HG03139 (cell line): ENCODE measurements around the gene ZBTB43.
"Not testable (repeated sequence)": the region's sequence is repeated elsewhere in the genome, so short reads cannot be mapped to it uniquely, and the experiment has no call there.

Source experiments
- ATAC-seq: cut with Tn5 transposase; IDR thresholded peaks from one replicate; pipeline ENCODE4 v1.9.1; 2021; ENCODE audit not compliant: unreplicated experiment

The ZBTB43 gene

DNA sequence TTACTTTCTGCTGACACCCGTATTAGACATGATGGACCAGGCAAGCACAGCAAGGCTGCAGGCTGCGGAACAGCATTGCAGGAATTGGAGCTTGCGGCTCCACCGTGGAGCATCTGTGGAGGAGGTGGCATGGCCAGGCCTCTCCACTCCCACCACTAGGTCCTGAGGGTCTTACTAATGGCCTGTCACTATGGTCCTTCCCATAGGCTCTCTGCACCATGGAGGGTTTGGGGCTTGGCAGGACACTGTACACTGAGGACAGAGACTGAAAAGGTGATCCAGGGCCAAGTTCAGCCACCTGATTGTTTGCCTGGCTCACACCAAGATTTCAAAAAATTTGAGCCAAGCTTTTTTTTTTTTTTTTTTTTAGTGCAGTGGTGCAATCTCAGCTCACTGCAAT is 14.3 kb upstream of the ZBTB43 start:
- no peak for ATAC-seq

DNA sequence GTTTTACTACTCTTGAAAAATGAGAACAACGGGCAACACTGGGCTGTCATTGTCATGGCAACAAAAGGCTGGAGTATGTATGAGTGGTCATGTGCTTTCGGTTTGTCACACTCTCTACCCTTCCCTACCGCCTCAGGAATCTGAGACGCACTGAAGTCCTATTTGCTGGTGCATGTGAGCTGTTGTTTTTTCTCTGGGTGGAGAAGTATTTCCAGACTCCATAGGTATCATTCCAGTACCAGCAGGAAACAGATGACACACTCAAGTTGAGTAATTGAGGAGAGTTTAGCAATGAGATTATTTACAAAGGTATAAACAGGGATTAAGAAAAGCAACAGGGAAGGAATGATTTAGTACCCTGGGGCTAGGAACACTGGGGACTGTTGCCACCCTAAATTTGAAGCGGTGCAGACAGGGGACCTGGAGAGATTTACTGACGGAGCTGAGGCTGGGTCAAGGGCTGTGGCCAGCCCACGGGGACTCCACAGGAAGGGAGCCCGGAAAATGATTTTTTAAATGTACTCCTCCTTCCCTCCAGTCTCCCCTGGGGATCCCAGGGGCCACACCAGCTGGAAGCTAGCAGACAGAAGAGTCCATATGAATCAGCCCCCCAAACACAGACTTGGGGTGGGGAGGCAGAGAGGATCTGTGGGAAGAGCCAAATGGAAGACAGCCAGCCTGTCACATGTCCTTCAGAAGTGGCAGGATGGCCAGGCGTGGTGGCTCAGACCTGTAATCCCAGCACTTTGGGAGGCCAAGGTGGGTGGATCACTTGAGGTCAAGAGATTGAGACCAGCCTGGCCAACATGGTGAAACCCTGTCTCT is 13.2 kb upstream of the ZBTB43 start:
- no peak for ATAC-seq

DNA sequence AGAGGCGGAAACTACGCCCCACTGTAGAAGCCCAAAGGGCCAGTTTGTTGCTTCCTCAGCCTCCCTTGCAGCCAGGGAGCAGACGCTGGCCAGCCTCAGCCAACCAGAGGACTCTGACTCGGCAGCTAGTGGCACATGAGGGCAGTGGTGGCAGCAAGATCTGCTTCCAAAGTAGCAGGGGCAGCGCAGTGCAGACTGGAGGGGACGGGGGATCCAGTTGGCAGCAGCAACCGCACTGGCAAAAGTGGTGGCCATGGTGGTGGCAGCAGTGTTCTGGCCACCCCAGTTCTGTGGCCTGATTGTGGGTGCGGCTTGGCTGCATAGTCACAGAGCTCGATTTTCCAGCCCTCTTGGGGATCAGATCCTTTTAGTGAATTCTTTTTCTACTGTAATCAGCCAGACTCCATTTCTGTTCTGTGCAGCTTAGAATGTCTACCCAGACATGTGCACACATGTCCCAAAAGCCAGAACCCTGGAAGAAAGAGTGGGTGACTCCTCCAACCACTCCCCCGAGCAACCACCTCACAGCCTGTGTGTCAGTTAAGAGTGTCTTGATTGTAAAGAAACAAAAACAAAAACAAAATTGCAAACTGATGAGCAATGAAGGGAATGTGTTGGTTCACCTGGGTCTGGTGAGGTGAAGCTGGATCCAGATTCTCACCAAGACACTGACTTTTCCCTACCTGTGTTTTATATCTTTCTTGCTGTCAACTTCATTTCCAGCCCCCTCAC is 11.0 kb upstream of the ZBTB43 start:
- ATAC-seq = no peak

- ATAC-seq = no peak
Observed at GRCh38 chr9:126794441-126794840, 10.4 kb upstream of the ZBTB43 start.

DNA sequence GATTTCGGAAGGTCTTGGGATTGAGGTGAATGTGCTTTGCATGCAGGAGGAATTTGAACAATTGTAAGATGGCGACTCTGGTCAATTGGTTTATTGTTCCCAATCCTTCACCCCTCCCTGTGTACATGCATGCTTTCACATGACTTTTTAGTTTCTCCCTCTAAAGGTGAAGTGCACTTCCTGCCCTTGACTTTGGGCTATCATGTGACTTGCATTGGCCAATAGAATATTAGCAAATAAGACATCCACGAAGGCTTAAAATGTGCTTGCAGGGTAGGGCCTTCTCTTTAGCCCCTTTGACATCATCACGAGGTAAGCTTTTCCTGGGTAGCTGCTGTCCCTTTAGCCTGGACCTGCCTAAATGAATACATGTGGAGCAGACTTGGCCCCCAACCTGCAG is 8.1 kb upstream of the ZBTB43 start:
- no peak for ATAC-seq

- no peak for ATAC-seq
Observed at GRCh38 chr9:126797903-126798302, 6.9 kb upstream of the ZBTB43 start.

DNA sequence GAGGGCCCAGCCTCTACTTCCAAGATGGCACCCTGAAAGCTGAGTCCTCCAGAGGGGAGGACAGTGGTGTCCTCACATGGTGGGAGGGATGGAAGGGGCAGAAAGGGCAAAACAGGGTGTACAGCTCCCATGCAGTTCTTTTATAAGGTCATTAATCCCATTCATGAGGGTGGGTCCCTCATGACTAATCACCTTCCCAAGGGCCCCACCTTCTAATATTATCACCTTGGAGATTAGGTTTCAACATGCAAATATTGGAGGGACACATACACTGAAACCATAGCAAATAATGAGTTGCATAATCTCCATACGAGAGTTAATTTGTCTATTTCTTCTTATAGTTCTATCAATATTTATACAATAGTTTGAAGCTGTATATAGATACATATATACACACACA is 5.8 kb upstream of the ZBTB43 start:
- no peak for ATAC-seq

DNA sequence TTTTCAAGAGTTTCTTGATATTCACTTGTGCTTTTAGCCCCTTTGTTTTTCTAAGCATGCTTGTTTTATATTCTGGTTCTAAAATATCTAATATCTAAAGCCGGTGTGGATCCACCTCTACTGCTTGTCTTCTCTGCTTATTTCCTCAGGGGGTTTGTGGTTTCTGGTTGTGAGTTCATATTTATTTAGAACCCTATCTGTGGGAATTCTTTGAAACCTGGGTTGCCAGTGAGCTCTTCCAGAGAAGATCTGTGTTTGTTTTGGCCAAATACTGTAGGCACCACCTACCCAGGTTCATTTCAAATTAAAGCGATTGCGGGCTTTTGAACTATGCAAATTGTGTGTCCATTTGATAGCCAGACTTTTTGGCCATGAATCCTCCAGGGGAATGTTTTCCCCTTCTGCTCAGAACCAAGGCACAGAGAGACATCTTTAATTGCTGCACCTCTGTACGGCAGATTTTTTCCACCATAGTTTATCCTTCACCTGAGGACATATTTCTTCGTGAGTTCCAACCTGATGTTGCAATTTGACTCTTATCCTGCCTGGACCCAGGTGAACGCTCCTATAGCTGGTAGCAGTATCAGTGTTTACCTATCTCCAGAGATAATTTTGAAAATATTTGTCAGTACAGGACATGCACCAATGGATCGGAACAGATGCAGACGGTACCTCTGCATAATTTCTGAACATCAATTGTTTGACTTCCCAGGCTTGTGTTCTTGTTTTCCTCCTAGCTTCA is 2.4 kb upstream of the ZBTB43 start:
- no peak for ATAC-seq

DNA sequence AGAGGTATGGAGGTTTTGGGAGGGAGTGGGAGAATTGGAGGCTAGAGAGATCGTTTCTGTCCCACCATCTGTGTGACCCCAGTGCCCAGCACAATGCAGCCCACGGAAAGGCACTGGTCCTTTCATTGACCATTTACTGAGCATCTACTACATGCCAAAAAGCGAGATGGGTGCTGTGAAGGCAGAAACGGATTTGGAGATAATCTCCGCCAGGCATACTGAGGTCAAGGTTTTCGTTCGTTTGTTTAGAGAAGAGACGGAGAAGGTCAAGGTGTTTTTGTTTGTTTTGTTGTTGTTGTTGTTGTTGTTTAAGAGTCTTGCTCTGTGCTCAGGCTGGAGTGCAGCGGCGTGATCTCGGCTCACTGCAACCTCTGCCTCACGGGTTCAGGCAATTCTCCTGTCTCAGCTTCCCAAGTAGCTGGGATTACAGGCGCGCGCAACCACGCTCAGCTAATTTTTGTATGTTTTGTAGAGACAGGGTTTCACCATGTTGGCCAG is 593 bp upstream of the ZBTB43 start:
- ATAC-seq = no peak

DNA sequence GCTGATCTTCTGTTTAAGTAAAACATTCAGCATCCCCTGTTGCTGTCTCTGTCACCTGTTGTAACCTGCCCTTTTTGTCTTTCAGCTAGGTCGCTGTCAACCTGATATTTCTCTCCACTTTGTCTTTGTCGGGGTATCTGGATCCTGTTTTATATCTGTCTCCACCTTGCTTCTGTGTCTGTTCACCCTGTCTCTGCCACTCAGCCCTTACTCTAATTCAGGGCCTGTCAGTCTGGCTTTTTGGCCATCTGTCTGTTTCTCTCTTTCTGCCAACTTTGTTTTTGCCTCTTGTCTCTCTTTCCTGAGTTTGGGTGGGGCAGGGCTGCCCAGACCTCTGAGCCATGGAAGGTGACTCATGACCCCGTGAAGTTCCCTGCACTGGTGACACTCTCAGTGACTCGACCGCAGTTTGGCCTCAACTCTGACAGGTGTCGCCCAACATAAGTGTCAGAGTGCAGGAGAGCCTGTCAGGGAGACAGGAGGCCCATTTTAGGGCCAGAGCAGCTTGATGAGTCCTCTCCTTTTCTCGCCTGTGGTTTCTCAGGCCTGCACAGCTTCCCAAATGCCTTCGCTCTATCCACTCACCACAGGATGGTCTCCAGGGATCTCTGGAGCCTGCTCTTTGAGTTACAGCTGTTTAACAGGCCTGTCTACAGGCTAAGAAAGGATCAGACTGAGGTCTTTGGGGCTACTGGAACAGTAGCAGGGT is 868 bp downstream of the ZBTB43 start:
- peak; percentile 59 for ATAC-seq

DNA sequence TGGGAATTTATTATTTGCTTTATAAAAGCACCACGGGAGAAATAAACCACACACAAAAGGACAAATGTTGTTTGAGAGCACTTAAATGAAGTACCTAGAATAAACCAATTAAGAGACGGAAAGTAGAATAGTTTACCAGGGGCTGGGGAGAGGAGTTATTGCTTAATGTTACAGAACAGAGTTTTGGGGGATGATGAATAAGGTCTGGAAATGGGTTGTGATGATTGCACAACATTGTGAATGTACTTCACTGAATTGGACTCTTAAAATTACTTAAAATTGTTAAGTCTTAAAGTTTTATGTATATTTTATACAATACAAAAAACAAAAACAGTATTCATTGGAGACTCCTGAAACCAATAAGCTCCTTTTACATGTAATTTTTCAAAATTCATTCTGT is 1.5 kb downstream of the ZBTB43 start:
- ATAC-seq = no peak

- ATAC-seq = no peak
Observed at GRCh38 chr9:126809068-126809467, 4.2 kb downstream of the ZBTB43 start.

GRCh38 chr9:126810221-126810620 is 5.4 kb downstream of the ZBTB43 start:
- not testable (repeated sequence) for ATAC-seq

- ATAC-seq = no peak
Observed at GRCh38 chr9:126813072-126813471, 8.2 kb downstream of the ZBTB43 start.

- no peak for ATAC-seq
Observed at GRCh38 chr9:126814091-126814490, 9.3 kb downstream of the ZBTB43 start.

GRCh38 chr9:126817615-126818014 is 12.8 kb downstream of the ZBTB43 start:
- not testable (repeated sequence) for ATAC-seq

GRCh38 chr9:126818482-126818881 is 13.6 kb downstream of the ZBTB43 start:
- no peak for ATAC-seq

GRCh38 chr9:126819482-126819881 is 14.6 kb downstream of the ZBTB43 start:
- no peak for ATAC-seq

DNA sequence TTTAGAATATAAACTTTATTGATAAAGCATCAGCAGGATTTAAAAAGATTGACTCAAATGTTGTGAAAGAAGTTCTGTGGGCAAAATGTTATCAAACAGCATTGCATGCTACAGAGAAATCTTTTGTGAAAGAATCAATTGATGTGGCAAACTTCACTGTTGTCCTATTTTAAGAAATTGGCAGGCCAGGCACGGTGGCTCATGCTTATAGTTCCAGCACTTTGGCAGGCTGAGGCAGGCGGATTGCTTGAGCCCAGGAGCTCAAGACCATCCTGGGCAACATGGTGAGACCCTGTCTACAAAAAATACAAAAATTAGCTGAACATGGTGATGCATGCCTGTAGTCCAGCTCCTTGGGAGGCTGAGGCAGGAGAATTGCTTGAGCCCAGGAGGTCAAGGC is 17.4 kb downstream of the ZBTB43 start:
- ATAC-seq = no peak

- ATAC-seq = no peak
Observed at GRCh38 chr9:126822873-126823272, 18.0 kb downstream of the ZBTB43 start.

DNA sequence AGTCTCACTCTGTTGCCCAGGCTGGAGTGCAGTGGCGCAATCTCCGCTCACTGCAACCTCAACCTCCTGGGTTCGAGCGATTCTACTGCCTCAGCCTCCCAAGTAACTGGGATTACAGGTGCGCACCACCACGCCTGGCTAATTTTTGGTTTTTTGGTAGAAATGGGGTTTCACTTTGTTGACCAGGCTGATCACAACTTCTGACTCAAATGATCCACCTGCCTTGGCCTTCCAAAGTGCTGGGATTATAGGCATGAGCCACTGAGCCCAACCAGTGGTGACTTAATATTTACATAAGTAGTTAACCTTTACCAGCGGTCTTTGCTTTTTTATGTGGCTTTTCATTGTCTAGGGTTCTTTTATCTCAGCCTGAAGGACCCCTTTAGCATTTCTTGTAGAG is 19.2 kb downstream of the ZBTB43 start:
- ATAC-seq = not testable (repeated sequence)
